Esophagus mucosa (tissue), 1 donor: ENCODE results near the gene VCAN. TPM values are rescaled to one million over a fixed set of nuclear protein-coding genes. Genes with fewer than 3 reads are reported as not detected.

Source experiments
- ATAC-seq: fragments of 200-7000 bp; cut with Tn5 transposase; one replicate; pipeline ENCODE4 v1.9.1; 2020
- total RNA-seq: library from RNA; stranded (reverse); gene quantifications from one replicate; pipeline ENCODE4 v1.2.4, GENCODE V29; 2023
- donor health status: DM: yes; HTN: yes; CAD: no.

The VCAN gene
- total RNA-seq, 1 donor from 2014 or later, result 3.1 TPM

DNA sequence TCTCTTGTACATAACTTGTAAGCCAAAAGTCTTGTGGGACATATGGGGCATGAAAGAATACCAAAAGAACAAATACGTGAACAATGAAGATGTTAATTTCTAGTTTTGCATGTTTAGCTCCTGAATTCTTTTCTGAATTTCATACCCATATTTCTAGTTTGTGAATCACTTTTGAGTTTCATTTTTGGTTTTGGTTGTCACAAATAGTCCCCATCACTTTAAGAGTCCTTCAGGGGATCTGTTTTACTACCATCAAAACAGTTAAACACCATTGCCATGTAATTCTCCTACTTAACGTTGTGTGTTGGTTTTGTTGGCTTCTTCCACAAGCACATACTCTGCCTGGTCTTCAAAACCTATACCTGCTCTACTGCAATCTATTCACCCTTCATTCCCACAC, 27.0 kb downstream of the VCAN start:
- ATAC-seq, result no peak

DNA sequence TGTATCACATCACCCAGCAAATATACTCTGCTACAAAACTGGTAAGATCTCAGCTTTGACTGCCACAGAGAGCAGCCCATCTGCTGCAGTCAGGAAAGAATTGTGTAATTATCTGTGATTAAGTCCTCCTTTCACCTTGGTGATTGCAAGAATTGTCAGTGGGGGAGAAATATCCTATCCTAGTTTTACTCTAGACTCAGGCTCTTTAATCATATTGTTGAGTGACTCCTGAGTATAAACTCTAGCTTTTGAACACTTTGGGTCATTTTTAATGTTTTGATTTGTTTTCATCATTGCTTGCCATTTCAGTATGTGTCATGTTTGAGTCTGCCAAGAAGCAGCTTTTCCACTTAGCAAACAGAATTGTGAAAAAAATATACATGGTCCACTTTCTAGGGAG, 32.1 kb downstream of the VCAN start:
- ATAC-seq, result no peak

DNA sequence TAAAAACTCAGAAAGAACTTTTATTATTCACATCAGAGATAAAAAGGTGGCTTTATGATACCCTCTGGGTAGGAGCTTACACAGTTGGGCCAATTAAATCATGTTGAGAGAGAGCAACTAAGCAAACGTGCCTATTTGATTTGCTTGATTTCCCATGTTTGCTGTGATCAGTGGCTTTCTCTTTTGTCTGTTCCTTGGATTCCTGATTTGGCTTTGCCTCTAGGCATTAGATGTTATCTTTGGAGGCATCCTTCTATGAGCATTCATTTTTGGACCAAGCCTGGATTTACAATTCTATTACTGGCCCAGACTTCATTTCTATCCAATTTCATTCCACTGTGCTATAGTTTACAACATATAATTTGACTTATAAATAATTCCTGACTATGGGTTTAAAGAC, 35.9 kb downstream of the VCAN start:
- ATAC-seq, result no peak

GRCh38 chr5:83509540-83509939, 38.0 kb downstream of the VCAN start:
- ATAC-seq, result no peak

DNA sequence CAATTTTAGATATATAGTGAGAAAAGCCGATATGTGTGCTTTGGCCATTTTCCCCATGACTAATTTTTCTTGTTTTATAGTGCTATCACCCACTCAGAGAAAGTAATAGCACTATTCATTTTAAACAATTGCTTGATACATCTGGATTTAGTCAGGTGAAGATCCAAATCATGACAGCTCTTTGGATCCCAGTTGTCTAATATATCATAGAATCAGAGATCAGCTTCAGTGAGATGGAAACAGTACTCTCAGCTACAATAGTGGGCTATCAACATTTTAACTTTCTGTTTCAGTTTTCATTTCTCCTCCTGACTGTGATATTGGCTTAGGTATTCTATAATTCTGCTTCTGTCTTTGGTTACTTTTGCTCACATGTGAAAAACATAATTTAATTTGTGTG, 38.7 kb downstream of the VCAN start:
- ATAC-seq, result no peak

GRCh38 chr5:83512061-83512745, 40.7 kb downstream of the VCAN start:
- ATAC-seq, result no peak

DNA sequence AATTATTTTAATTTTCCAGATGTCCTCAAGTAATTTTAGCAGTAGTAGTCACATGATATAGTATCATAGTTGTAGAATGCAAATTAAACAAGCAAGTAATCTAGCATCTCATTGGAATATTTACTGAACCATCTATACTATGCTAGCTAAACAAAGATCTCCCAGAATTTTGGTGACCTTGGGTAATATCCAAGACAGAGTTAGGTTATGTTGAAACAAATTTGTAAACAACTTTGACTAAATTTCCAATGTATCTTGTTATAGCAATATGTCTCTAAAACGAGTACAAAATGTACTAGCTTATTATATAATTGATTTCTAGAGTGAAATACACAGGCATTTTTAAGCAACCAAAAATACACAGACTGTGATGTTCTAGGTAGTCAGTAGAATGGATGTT, 41.5 kb downstream of the VCAN start:
- no peak for ATAC-seq

GRCh38 chr5:83513491-83513890, 41.9 kb downstream of the VCAN start:
- ATAC-seq, result no peak

DNA sequence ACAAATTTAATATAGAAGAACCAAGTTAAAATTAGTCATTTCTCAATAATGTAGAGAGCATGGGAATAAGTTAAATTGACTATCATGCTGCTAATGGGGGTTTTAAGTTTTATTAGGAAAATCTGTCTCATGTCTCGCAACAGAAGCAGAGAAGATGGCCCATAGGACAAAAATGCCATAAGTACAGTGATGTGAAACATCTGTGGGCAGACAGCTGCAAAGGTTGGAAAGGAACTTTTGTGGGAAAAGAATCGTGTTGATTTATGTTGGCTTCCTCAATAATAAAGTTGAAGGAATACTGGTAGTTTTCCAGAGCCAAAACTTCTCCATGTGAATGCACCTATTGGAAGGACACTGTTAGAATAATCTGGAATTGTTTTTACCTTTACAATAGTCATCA, 44.8 kb downstream of the VCAN start:
- no peak for ATAC-seq

DNA sequence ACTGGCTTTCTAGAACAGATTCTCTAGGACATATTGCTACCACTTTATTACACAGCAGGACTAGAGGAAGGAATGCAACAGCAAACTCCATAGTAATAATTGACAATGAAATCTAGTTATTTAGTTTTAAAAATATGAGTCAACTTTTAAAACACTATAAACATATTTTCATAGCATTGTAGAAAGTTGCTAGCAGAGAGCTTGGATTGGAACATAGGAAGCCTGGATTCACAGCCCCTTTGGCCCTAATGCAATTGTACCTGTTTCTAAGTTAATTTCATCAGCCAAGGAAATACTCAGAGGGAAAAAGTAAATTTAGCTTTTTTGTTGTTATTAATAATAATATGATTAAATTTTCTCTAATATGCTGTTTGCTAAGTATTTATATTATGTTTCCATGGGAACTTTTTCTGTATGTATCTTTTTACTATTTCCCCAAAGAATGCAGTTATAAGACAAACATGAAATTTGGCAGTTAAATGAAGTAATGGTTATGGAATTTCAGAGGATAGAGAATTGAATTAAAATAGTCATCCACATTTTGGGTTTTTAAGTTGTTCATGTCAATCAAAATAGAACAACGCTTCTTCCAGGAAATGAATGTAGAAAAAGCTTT, 45.6 kb downstream of the VCAN start:
- ATAC-seq, result no peak

GRCh38 chr5:83517688-83518085, 46.1 kb downstream of the VCAN start:
- ATAC-seq, result no peak

DNA sequence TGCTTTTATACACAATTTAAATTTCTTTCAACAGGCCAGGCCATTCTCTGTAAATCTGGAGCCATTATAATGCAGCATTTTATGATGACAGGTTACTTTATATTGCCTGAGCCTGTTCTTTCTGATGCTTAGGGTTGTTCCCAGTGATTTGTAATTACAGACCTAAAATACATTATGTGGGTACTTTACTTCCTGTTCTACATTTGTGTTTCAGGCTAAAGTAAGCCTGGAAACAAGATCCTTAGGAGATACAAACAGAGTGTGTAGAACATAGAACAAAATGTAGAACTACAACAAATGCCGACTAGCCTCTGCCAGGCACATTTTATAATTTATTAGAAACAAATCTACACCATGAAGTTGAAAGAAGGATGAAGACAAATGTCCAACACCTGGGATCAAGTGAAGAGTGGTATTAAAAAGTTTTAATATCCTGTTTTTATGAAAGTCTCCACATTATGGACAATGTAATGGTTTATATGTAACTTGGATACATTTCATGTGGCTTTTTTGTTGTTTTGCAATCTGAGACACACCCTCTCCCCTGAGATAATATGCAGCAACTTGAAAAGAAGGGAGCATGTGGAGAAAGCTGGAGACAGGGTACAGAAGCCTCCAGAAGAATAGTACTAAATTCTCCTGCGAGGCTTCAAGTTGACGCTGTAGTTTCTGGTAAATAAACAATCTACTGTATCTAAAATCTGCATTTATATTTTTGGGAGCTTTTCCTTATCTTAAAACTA, 46.9 kb downstream of the VCAN start:
- ATAC-seq, result no peak

- no peak for ATAC-seq
Observed at GRCh38 chr5:83522446-83522845, 50.9 kb downstream of the VCAN start.

GRCh38 chr5:83523929-83524328, 52.4 kb downstream of the VCAN start:
- no peak for ATAC-seq

DNA sequence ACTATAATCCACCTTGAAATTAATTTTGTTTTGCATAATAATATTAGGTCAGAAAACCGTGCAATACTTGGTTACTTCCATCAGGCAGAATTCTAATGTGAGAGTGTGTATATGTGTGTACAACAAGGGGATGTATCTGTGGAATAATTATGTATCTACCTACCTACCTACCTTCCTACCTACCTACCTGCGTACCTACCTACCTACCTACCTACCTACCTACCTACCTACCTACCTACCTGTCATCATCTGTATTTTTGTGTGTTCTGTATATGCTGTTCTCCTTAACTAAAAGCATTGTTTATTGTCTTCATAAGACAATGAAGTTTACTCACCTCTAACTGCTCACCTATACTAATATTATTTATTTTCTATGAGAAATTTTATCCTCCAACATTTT, 52.8 kb downstream of the VCAN start:
- ATAC-seq, result no peak

DNA sequence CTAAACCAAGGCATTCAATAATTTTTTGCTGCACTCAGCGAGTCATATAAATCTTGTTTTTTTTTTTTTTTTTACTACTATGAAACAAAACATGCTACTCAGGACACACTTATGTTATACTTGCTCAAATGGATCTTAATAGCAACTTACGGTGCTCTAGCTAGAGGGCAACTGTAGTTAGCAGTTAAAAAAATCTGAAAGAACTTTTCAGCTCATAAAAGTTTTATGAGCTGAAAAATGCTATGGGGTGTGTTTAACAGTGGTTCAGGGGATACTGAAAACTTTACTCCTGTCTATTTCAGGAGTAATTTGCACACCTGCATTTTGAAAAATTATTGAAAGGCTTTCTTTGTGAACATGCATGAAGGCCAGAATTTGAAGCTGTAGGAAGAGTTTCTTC, 53.4 kb downstream of the VCAN start:
- no peak for ATAC-seq

GRCh38 chr5:83526289-83526688, 54.7 kb downstream of the VCAN start:
- no peak for ATAC-seq

GRCh38 chr5:83527221-83527620, 55.7 kb downstream of the VCAN start:
- ATAC-seq, result no peak

- no peak for ATAC-seq
Observed at GRCh38 chr5:83527722-83528438, 56.3 kb downstream of the VCAN start.

- no peak for ATAC-seq
Observed at GRCh38 chr5:83528439-83528769, 56.9 kb downstream of the VCAN start.

DNA sequence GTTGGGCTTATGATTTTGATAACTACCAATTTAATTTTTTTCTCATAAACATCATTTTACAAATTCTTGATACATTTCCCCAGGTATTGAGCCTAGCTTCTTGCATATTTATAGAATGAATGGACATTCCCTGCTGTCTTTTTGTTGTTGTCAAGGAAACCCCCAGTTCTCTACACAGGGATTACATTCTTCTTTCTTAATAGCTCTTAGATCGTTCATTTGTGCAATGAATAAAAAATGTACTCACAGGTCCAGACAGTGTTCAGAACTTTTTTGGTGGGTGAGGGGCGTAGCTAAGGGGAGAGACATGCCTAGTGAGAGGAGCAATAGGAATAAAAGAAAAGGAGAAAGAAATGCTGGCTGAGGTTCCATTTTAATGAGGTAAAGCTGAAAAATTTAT, 58.6 kb downstream of the VCAN start:
- ATAC-seq, result no peak

DNA sequence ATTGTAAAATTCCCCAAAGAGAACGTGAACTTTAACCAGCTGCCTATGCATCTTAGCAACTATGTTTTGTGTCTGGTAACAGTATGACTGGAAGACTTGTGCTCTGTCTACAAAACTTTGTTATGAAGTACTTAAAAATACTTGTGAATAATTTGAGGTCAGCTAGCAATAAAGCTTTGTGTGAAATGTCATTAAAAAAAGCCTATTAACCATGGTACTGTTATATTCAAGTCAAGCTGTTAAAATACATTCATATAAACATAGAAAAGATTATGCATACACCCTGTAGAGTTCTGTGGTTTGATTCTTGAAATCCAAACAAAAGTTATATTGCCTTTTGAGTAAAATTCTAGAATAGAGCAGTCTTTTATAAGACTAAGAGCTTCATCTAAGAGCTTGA, 60.1 kb downstream of the VCAN start:
- ATAC-seq, result no peak

- no peak for ATAC-seq
Observed at GRCh38 chr5:83538786-83539462, 67.4 kb downstream of the VCAN start.
